ENCODE measurements around the gene MGLL.

GRCh38 chr3:127667119-127667681 is 155.1 kb downstream of the MGLL start:
- TF ChIP-seq CTCF (IDR thresholded peaks at IDR 0.05) (no peak), POLR2A (IDR thresholded peaks at IDR 0.05) (no peak), EP300 (IDR thresholded peaks at IDR 0.05) (no peak)

All from ovary (tissue), 3 donors.